ENCODE measurements around the gene VAT1L.
"Not testable (repeated sequence)": the region's sequence is repeated elsewhere in the genome, so short reads cannot be mapped to it uniquely, and the experiment has no call there.

Gene VAT1L

DNA sequence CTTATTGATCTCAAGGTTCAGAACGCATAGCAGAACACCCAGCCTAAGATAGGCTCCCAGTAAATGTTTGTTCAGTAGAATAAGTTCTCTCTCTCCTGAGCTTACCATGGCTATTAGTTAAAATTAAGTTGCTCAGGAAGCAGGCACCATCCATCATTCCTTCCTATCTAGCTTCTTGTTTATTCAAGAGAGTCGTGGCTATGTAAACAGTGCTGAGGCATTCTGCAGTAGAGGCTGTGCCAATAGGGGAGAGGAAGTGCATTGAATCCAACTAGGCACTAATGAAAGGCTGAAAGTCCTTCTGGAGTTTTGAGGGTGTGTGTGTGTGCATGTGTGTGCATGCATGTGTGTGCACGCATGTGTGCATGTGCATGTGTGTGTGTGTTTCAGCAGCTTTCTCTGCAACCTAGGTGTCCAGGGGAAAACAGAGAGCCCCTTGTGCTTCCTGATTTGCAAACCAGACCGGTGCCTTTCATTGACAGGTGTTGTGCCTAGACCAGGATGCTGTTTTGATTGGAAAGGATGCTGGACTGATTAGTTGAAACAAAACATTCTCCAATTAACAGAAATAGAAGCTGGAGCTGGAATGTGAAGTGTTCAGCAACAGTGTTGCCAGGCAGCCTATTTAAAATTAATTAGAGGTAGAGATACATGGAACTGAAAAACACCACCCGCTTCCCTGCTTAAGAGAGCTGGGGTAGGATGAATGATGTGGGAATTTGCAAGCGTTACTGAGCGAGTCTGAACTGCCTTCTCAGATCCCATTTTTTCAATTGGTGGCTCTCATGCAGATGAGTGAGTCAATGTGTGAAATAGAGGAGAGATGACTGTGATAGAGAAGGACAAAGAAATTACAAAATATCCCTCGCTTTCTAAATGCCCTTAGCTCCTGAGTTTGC, 130.7 kb downstream of the VAT1L start:
- no peak for DNase-seq

DNA sequence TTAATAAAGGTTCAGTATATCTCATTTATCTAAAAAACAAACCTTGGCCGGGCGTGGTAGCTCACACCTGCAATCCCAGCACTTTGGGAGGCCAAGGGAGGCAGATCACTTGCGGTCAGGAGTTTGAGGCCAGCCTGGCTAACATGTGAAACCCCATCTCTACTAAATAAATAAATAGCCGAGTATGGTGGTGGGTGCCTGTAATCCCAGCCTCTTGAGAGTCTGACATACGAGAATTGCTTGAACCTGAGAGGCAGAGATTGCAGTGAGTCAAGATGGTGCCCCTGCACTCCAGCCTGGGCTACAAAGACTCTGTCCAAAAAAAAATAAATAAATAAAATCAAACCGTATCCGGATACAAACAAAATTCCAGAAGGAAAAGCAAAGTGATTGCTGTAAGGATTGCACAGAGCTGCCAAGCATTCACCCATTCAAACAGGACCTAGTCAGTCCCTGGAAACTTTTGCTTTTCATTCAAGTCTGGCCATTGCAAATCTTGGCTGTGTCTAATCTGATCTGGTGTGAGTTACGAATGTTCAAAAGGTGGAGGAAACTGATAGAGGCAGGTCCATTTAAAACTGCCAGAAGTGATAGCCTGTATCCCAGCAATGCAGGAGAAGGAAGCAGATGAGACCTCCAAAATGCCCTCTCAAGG, 131.5 kb downstream of the VAT1L start:
- DNase-seq = no peak

DNA sequence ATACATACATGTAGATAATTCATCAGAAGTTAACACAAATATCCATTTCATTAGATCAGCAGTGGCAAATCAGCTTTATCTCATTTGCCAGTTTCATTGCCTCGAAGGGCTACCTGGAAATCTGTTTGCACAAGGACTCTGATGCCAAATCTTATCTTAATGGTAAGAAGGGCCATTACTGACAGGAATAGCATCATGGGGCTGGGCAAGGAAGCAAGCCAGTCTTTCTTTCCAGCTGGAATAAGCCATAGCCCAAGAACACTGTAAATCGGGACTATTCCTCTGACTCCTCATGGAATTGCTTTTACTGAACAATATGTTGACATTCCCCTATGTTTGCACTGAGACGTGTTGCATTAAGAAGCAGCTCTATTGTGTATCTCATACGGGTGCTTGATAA, 132.6 kb downstream of the VAT1L start:
- no peak for DNase-seq

DNA sequence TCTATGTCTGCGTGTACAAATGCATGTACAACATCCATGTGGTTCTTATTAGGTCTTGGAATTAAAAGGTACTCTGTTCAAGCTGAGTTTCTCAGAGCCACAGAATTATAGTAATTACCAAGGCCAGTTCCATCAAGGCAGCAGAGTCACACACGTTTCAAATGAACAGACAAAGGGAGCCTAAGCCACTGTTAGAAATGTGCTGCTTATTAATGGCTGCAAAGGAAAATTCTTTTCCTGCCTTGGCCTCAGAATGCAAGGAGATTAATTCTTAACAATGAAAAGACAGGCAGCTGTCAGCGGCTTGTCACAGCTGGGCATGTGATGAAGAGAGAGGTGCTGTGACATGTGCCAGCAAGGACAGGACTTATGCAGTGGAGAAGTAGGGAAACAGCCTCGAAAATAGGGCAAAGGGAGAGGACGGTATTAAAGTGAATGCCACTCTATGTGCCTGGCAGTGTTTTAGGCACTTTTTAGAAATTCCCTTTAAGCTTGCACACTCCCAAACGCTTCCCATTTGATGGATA, 133.9 kb downstream of the VAT1L start:
- DNase-seq = no peak

DNA sequence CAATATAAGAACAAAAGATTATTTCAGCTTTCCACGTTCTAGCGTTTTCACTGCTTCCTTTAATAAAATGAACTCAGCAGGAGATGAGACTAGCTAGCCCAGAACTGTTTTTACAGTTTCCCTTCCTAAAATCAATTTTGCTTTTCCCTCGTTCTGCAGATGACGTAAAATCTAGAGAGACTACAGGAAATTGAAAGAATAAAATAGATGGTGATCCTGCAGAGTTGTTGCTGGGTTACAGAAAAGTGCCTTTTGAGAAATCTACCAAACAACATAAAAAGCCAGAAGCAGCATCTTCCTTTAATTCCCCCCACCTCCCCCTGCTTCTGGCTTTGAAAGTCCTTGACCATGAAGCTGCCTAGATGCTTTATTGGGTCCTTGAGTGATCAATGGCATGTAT, 137.2 kb downstream of the VAT1L start:
- DNase-seq = no peak

DNA sequence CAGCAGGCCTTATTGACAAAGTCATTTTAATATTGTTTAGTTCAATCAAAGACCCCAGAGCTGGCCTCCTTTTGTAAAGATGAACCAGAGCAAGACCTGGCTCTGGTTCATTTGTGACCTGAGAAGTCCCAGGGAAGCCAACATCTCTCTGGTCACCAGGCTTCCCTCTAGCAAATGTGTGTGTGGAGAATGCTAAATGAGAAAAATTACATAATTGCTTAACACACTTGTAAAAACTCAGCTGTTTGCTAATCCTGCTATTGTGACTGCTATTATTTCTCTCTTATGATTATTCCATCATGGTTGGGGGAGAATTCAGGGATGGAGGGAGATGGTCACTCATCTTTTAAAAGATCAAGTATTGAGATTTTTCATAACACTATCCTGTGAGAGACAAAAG, 139.7 kb downstream of the VAT1L start:
- no peak for DNase-seq

DNA sequence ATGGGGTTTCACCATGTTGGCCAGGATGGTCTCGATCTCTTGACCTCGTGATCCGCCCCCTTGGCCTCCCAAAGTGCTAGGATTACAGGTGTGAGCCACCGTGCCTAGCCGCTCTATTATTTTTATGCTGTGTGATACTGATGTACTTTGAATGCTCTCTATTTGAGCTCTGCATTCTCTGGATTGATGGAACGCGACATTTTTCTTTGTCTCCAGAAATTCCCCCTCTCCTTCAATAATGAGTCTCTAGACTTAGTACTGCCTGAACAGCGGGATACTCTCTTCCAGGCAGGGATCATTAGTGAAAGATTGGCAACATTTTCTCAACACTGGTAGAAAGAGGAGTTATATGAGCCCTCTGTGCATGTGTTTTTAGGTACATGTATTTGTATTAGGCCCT, 140.6 kb downstream of the VAT1L start:
- no peak for DNase-seq

DNA sequence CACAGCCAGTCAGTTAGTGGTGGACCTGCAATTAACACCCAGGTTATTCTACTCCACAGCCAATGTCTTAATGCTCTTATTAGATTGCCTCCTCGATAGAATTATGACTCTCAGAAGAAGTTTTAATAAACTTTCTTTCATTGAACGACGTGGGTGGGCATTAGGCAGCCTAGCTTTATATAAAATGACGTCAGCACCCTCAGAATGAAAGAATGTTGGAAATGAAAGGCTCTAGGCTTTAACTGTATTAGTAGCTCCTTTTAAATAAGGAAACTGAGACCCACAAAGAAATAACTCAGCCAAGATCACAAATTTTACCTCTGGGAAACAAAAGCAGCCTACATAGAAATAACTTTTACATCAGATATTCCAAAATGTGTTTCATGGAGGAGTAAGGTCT, 142.7 kb downstream of the VAT1L start:
- DNase-seq = no peak

DNA sequence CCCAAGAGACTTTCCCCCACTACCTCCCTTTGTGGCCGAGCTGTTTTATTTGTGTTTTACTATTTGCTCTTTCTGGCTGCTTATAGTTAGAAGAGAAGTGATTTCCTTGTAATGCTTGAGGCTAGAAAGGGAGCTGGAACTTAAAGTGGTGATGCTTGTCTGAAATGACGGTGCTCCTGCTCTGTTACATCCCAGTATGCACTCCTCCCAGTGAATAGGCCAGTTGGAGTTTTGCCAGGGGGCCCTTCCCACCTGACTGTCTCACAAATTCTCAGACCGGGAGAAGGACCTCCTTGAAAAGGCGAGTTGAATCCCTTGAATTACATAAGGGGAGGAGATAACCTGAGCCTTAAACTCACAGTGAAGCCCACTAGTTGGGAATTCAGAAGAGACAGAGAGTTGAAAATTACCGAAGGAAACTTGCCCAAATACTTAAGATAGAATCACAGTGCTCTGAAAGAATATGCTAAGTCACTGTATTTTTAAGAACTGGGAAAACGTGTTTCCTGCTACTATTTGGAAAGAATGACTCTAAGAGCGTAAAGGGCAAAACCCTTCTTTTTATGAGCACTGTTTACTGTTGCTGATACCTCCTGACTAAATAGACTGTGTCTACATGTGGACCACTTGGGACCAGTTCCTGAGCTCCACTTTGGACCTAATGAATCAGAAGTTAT, 149.2 kb downstream of the VAT1L start:
- no peak for DNase-seq

DNA sequence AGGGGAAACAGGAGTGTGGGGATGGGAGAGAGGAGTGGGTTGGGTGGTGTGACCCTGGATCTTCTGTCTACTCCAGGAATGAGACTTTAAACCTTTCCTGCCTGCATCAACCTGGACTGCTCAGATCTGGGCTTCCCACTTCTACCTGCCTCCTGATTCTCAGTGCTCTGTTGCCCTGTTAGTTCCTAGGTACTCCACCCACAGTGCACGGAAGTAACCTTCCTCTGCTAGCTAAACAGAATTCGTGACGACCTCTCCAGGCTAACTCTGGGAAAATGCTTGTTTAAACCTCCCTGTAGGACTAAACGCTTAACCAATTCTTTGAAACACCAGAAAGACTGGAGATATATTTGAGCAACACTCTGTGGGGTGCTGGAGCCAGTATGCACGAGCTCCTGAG, 150.5 kb downstream of the VAT1L start:
- DNase-seq = no peak

DNA sequence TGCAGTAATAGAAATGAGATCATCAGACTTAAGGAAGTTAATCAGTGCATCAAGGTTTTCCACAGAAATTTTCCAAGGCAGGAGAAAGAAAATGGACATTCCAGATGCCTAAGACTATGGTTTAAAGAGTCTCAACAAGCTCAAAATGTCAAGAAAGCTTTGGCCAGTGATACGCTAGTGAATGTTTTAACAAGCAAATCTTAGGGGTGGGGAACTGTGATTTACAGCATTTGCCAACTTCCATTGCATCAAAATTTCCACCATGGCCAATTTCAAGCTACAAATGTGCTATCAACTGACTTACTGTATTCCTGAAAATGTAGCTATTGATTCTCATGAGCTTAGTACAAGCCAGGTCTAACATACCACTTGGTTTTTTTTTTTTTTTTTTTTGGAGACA, 151.6 kb downstream of the VAT1L start:
- no peak for DNase-seq

DNA sequence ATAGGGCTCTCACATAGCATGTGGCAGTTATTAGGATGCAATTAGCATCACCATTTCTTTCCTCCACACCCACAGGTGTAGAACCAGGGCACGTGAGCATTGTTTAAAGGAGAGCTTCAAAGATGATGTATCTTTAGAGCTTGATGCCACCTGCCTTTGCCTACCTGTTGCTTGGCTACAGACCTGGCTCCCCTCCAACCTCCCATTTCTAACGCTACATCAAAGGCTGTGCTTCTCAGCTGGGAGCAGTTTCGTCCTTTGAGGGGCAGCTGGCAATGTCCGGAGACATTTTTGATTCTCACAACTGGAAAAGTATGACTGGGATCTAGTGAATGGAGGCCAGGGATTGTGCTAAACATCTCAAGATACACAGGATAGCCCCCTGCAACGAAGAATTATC, 155.4 kb downstream of the VAT1L start:
- DNase-seq = no peak

DNA sequence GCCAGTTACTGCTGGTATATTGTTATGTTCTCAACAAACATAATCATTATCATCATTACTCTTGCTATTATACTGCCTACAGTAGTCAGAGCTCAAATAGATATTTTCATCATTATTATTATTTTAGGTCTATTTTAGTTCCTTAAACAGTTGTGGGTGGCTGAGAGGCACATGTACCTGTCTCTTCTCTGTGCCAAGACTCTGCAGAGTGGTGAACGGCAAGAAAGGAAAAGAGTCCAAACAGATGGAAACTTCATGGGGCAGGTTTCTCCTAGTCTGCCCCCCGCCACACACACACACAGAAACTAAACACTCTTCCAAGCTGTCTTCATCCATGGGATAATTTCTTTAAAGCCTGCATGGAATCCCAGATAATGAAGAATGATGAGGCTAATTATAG, 156.3 kb downstream of the VAT1L start:
- no peak for DNase-seq

DNA sequence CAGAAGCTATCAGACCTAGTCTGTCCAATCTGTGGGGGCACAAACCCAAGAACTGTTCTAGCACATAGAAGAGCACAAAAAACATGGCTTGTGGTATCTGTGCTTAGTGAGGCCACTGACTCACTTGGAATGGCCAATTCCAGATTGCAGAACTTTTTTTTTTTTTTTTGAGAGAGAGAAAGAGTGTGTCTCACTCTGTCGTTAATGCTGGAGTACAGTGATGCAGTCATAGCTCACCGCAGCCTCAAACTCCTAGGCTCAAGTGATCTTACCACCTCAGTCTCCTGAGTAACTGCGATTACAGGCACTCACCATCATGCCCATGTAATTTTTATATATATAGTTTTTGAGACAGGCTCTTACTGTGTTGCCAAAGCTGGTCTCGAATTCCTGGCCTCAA, 156.8 kb downstream of the VAT1L start:
- no peak for DNase-seq

DNA sequence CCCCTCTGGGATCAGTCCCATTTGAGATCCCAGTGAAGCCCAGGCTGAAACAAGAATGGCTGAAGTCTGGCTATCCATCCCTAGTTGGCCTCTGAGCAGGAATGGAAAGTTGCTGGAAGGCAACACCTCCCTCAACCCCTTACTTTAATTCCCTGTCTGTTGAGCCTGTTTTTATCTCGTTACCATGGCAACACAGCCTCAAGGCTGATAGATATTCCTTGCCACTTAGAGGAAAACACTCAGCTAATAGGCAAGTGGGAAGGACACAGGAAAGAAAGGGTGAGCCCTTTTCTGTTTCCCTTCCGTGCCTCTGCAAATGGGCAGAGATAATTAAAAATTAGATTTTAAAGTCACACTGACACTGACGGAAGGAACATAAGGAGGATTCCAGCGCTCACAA, 158.5 kb downstream of the VAT1L start:
- no peak for DNase-seq

DNA sequence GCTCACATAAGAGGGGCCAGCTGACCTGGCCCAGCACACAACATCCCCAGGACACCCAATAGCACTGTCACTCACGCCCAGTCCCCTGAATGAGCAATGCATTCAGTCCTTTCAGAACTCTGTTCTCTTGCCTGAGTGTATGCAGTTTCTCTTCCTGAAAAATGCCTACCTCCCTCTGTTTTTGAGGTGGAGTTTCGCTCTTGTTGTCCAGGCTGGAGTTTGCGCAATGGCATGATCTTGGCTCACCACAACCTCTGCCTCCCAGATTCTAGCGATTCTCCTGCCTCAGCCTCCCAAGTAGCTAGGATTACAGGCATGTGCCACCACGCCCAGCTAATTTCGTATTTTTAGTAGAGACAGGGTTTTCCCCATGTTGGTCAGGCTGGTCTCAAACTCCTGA, 159.2 kb downstream of the VAT1L start:
- not testable (repeated sequence) for DNase-seq

DNA sequence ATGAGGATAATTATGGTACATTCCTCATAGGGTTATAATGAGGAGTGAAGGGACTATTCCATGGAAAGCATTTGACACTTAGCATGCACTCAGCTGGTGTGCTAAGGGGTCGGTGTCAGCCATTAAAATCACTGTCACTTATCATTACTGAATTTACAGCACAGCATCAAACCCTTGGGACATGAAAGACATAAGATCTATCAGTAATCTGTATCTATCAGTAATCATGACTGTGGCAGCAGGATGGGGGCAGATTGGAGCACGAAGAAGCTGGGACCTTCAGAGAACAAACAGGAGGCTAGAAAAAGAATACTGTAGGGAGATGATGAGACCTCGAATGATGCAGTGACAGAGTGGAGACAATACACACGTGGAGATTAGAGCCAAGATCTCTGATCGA, 160.5 kb downstream of the VAT1L start:
- no peak for DNase-seq

DNA sequence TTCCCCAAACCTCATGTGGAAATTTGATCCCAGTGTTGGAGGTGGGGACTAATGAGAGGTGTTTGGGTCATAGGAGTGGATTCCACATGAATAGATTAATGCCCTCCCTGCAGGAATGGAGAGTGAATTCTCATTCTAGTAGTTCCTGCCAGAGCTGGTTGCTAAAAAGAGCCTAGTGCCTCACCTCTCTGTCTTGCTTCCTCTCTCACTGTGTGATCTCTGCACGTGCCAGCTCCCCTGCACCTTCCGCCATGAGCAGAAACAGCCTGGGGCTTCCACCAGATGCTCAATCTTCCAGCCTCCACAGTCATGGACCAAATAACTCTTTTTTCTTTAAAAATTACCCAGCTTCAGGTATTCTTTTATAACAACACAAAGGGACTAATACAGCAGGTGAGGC, 161.1 kb downstream of the VAT1L start:
- DNase-seq = no peak

DNA sequence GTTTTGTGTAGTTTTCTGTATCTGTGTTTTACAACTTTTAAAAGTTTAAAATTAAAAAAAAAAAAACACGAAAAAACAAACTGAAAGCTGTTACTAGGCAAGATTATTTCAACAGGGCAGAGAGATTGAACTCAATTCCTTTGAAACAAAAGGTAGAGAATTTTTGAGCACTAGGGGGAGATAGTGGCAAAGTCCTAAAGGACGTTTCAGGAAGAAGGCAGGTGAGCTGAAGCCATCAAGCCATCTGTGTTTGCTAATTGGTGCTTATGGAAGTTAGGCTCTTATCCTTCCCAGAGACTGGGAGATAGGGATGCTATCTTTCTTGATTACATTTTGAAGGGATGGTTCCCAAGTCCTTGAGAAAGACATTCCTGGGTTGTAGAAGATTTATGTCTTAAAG, 163.4 kb downstream of the VAT1L start:
- peak in 1 of 2 experiments; percentile 26 for DNase-seq

DNA sequence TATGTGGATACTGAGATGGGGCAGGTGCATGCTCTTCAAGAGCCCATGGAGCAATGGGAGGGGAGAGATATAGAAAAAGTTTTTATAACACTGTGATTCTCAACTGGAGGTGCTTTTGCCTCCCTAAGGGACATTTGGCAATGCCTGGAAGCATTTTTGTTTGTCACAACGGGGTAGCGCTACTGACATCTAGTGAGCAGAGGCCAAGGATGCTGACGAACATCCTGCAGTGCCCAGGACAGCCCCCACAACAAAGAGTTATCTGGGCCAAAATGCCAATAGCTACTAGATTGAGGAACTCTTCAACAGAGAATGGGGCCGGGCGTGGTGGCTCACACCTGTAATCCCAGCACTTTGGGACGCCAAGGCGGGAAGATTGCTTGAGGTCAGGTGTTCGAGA, 166.8 kb downstream of the VAT1L start:
- DNase-seq = no peak

DNA sequence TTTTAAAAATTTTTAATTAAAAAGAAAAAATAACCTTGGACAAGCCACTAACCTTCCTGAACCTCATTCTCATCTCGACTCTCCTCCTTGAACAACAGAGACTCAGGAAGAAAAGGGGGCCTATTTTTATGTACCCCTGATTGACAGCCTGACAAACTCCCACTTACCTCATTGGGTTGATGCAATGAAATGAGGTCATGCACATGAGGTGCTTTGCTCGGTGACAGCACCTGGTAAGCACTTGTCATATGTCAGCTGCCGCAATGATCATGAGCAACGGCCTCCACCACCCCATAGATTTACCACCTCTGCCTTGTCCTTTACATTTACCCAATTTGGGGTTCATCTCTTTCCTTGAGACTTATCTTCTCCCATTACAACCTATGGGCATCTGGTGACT, 167.9 kb downstream of the VAT1L start:
- DNase-seq = no peak

DNA sequence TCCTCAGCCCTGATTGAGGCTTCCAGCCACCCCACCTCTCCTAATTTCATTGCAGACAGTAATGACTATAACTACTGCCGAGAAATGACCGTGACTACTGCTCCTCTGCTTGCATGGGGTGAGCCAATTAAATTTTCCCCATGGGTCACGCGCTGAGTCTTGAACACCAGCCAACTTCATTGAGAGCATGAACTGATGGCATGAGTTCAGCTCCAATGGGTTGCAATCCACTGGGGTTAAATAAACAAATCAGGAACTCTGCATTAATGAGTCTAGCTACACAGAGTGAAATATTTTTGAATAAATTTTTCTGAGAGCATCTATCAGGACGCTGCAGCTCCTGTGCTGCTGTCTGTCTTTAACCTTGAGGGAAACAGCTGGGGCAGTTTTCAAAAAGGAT, 172.4 kb downstream of the VAT1L start:
- no peak for DNase-seq

DNA sequence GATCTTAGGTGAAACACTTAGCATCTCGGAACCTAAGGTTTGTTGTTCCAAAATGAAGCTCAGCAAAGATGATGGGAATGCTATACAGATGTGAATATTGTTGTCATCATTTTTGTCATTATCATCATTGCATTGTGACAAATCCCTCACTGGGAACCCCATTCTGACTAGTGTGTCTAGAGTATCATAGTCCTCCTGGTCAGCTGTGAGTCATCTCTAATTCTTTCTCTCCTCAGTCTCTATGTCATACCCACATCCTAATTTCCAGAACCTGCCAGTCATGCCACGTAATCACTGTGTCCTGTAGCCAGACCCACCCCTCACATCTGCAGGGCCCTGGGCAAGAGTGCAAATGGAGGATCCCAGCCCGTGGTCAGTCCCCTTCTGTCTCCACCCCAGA, 173.4 kb downstream of the VAT1L start:
- no peak for DNase-seq

DNA sequence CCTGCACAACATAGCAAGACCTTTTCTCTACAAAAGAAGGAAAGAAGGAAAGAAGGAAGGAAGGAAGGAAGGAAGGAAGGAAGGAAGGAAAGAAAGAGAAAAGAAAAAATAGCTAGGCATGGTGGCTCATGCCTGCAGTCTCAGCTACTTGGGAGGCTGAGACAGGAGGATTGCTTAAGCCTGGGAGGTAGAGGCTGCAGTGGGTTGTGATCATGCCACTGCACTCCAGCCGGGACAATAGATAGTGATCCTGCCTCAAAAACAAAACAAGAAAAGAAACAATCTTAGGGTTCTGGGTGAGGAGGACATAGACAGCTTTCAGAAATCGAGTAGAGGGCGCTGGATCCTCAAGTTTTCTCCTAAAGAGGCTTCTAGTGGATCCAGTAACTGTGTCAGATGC, 174.3 kb downstream of the VAT1L start:
- DNase-seq = no peak

All from SW 1271 (cell line).